ENCODE data around the gene HOXC6.
"Not testable (repeated sequence)": the region's sequence is repeated elsewhere in the genome, so short reads cannot be mapped to it uniquely, and the experiment has no call there.

Gene HOXC6

DNA sequence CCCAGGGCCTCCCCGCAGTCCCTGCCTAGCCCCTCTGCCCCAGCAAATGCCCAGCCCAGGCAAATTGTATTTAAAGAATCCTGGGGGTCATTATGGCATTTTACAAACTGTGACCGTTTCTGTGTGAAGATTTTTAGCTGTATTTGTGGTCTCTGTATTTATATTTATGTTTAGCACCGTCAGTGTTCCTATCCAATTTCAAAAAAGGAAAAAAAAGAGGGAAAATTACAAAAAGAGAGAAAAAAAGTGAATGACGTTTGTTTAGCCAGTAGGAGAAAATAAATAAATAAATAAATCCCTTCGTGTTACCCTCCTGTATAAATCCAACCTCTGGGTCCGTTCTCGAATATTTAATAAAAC is 2.2 kb downstream of the HOXC6 start:
- no peak for DNase-seq (ENCODE audit: low spot score)

GRCh38 chr12:54030889-54031471 is 2.7 kb downstream of the HOXC6 start:
- DNase-seq (ENCODE audit: low spot score), result no peak

DNA sequence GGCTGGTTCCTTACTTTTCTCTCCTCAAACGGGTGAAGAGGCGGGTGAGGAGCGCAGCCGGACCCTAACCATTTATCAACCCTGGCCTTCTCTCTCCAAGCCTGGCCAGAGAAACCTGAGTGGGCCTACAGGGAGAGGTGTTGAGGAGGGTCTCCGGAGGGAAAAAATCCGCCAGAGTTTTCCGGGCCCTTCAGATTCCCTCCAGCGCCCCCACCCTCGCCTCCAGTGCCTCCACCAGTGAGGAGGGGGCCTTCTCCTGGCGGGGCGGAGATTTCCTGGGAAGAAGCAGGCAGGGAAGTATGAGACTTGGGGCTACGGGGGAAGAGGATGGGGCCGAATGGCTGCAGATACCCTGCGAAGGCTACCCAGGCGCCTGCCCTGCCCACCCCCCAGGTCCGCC is 3.2 kb downstream of the HOXC6 start:
- no peak for DNase-seq (ENCODE audit: low spot score)

DNA sequence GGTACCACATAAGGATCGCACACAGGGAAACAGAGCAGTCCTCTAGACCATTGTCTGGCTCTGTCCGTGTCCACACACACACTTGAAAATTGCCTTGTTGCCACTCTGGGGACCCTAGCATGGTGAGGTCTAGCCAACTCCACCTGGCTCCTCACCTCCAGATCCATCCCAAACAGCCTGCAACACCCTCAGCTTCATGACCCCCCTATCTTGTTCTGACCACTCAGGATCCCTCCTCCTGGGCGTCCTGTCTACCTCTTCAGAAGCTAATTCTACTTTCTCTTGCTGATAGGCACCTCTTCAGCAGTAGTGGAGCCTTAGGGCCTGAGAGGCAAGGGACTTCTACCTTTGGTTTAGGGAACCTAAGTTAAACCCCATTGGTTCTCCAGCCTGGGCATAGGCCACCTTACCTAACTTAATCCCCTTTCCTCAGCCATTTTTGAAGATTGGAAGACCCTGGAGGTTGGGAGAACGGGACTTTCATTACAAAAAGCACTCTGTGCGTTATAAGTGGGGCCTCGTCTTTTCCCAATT is 3.9 kb downstream of the HOXC6 start:
- no peak for DNase-seq (ENCODE audit: low spot score)

DNA sequence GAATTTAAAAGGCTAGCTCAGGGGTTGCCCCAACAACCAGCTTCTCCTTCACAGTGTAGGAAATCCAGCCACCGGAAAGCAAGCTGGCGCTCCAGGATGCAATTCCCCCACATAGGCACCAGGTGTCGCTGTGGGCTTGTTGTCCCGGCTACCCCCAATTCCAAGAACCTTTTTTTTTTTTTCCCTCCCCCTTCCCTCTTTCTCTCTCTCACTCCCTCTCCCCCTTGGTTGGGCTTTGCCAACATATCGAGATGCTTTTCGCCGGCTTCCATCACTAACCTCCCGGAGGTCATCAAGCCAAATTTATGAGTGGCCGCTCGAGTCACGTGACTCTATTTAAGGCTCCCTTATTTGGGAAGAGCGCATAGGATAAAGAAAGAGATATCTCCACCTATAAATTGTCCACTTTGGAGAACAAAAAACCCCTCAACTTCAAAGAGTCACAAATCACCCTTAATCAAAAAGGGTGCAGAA is 4.4 kb downstream of the HOXC6 start, which contains the start of gene HOXC5:
HOXC5 (plus strand) TSS at position 424 of the 474 bp plus-strand sequence. CDS start 73 bp downstream, outside the sequence.
- peak; percentile 48 for DNase-seq (ENCODE audit: low spot score)

GRCh38 chr12:54033106-54033979 is 5.1 kb downstream of the HOXC6 start:
- DNase-seq (ENCODE audit: low spot score), result no peak

DNA sequence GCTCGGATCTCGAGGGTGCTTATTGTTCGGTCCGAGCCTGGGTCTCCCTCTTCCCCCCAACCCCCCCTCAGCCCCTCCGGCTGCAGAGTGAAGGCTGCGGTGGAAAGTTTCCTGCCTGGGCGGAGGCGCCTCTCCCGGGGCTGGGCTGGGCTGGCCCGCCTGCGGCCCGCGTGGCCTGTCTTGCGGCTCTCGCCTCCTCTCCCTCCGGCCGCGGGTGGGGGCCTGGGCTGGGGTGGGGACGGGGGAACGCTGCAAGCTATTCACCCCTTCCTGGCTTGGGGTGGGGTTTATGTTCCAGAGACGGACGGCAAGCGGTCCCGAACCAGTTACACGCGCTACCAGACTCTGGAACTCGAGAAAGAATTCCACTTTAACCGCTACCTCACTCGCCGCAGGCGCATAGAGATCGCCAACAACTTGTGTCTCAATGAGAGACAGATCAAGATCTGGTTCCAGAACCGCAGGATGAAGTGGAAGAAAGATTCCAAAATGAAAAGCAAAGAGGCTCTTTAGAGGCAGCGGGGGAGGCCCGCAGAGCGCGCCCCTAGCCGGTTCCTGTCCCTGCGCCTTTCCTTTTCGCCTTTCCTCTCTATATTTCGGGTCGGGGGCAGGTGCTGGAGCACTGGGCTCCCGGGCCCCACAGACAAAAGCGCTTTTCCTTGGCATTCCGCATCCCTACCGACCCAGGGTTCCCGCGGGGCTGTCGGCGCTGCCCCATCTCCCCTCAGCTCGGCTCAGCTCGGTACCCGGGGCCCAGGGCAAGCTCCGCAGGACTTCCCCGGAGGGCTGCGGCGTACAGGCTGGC is 5.9 kb downstream of the HOXC6 start:
- no peak for DNase-seq (ENCODE audit: low spot score)

GRCh38 chr12:54034785-54035310 is 6.6 kb downstream of the HOXC6 start:
- DNase-seq (ENCODE audit: low spot score), result no peak

DNA sequence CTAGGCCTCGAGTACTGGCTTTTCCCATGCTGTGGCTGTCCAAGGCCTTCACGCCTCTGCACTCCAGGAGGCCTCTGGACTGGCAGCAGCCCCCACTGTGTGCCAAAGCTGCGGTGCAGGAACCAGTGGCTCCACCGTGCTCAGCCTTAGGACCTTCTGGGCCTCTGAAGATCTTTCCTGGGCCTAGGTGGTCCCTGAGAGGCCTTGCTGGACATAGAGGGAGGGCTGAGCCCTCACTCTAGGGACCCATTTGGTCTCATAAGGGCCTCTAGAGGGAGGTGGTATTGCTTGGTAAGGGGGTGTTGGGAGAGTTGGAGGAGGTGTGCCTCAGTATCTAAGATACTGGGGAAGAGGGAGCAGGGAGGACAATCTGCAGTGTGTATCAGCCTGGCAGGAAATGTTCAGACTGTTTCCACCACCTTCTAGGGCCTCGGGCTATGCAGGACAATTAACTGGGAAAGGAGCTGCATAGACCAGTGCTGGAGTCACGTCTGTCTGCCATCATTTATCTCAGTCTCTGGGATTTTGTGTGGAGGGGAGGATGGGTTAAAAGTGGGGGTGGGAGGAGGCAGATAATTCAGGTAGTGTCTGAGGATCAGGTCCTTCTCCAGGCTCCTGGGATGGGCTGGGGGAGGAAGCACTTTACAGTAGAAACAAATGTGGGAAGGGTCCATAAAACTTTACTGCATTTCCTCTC is 7.5 kb downstream of the HOXC6 start:
- no peak for DNase-seq (ENCODE audit: low spot score)

DNA sequence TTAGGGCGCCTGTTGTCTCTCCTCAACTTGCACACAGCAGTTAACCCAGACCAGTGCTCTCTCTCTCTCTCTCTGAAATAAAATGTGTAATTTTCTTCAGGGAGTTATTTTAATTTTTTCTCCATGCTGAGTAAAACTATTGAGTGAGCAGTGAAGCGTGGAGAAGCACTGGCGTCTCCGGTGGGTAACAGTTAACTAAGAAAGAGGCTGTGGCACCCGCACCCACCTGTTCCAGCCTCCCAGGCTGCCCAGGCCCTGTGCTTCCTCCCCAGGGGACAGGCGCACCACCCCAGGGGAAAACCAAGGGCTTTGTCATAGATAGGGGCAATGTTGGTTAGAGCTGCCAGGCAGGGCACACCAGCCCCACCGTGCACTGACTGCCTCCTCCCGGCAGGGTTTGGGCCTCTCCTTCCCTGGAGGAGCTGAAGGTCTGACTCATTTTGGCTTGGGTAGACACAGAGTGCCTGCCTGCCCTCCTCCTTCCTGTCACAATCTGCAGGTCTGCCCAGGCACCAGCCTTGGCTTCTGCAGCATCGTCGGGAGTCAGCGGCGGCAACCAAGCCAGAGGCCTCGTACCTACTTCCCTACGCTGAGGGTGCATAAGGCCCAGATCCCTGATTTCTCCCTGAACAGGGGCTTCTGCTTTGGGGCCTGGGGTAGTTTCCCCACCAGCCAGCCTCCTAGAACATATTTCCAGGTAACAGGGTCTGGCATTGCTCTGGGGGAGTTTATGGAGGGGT is 8.6 kb downstream of the HOXC6 start:
- no peak for DNase-seq (ENCODE audit: low spot score)

DNA sequence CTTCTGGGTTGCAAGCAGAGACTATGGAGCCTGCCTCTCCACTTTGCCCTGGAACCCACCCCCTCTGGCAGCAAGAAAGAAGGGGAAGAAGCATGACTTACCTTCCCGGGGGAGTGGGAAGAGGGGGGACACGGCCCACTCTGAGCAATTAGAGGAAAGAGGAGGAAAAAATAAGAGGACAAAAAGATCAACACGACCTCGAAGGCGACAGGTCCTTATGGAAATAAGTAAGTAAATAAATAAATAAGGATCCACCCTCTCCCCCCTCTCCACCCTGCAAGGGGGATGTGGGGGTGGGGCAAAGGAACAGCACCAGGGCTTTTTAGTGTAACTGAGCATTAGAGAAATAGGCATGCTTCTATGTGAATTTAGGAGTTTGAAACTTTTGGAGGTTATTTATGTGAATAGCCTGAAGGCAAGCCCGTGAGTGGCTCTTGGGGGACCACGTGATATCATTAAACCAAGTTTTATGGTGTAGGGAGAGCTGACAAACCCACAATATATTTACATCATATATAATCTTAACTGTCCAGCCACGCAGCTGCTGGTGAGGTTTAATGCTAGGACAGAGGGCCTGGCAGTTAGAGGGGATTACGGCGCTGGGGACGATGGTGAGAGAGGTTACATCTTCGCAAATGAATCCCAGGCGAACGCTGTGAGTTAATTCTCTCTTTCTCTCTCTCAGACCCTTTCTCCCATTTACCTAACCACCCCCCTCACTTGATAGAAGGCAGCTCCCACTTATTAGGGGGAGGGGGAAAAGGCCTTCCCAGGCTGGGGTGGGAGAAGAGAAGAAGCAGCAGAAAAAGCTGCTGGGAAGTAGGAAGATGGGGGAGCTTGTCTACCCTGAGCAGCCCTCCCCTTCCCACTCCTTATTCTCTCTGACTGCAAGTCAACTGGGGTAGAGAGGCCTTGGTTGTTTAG is 9.4 kb downstream of the HOXC6 start:
- DNase-seq (ENCODE audit: low spot score), result no peak

DNA sequence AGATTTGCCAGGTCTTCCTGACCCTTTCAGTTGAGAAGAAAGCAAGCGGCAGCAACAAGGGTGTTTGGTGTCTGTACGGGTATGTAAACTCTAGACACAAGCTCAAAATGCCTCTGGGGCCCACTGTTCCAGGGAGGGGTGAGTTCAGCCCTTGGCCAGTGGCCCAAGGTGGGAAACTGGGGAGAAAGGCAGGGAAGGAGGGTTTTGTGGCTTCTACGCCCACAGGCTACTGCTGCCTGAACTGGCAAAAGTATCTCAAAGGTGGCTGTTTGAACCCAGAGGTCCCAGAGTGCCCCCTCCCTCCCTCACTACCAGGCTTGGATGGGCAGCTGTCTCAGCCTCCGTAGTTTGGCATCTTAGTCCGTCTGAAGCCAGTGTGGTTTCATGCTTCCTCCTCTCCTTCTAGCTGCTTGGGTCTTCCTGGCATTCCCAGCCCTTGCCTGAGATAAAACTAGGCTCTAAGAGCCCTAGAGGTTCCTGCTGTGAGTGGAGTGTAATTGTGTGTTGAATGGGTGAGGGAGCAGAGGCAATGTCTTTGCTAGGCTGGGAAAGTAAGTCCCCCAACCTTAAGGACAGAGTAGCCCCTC is 10.1 kb downstream of the HOXC6 start:
- DNase-seq (ENCODE audit: low spot score), result no peak

DNA sequence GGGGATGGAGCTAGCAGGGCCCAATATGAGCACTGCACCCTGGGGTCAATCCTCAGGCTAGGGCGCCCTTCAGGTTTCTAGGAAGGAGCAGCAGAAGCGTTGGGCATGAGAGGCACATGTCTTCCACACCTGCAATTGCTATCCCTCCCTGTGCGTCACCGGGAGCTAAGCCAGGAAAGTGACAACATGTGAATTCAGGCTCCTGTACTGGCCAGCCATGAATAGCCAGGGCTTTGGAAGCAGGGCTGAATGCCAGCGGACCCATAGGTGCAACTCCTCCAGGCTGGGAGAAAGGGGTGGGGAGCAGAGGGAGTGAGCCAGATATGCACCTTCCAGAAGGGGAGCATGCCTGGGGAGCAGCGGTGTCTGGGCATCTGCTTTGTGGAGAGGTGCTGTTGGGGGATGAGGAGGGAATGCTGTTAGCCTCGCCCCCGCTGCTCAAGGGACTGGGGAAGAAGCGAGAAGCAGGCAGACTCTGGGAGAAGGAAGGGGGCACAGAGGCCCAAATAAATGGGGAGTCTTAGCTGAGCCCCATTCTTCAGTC is 10.7 kb downstream of the HOXC6 start:
- DNase-seq (ENCODE audit: low spot score), result no peak

- DNase-seq (ENCODE audit: low spot score), result no peak
These were observed 11.3 kb downstream of the HOXC6 start for GRCh38 chr12:54039417-54040147.

- no peak for DNase-seq (ENCODE audit: low spot score)
These were observed 11.9 kb downstream of the HOXC6 start for GRCh38 chr12:54040148-54040494.

- DNase-seq (ENCODE audit: low spot score), result no peak
These were observed 12.4 kb downstream of the HOXC6 start for GRCh38 chr12:54040648-54041047.

- DNase-seq (ENCODE audit: low spot score), result no peak
These were observed 13.0 kb downstream of the HOXC6 start for GRCh38 chr12:54041097-54041690.

GRCh38 chr12:54042033-54042432 is 13.8 kb downstream of the HOXC6 start:
- DNase-seq (ENCODE audit: low spot score), result not testable (repeated sequence)

All from CD4-positive, alpha-beta T cell treated with Interleukin-6 at 100 ng/mL for 8 hours (primary cell).